Loucy (cell line): ENCODE results near the gene NDRG3.

Experiments used
- H2AFZ ChIP-seq: fragments of 200-600 bp; sonication (generic); 2 replicates; pipeline ENCODE4 v1.6.0; 2016; ENCODE audit warnings: antibody characterized with exemption, mild to moderate bottlenecking, low read length, moderate library complexity
- H3F3A ChIP-seq: fragments of 200-600 bp; 2 replicates; pipeline ENCODE4 v1.6.0; 2016; ENCODE audit warnings: antibody characterized with exemption, low read depth, mild to moderate bottlenecking
- H3K27me3 ChIP-seq: fragments of 200-600 bp; sonication (generic); 2 replicates; pipeline ENCODE4 v1.6.1; 2014; ENCODE audit warnings: low read length, mild to moderate bottlenecking; ENCODE audit not compliant: insufficient read depth, poor library complexity, severe bottlenecking
- H3K36me3 ChIP-seq: fragments of 200-600 bp; sonication (generic); 2 replicates; pipeline ENCODE4 v1.6.1; 2016; ENCODE audit warnings: low read length; ENCODE audit not compliant: insufficient read depth
- H3K4me1 ChIP-seq: fragments of 200-600 bp; sonication (generic); 2 replicates; pipeline ENCODE4 v1.5.1; 2014; ENCODE audit warnings: low read length, mild to moderate bottlenecking; ENCODE audit not compliant: insufficient read depth, poor library complexity, severe bottlenecking
- H3K4me2 ChIP-seq: fragments of 200-600 bp; sonication (generic); 2 replicates; pipeline ENCODE4 v1.6.0; 2014; ENCODE audit warnings: antibody characterized with exemption, low read length, low read depth, mild to moderate bottlenecking; ENCODE audit not compliant: poor library complexity, severe bottlenecking
- H3K4me3 ChIP-seq: fragments of 200-600 bp; sonication (generic); 2 replicates; pipeline ENCODE4 v1.5.1; 2014; ENCODE audit warnings: low read length, mild to moderate bottlenecking, mixed read lengths; ENCODE audit not compliant: poor library complexity, severe bottlenecking
- H3K79me2 ChIP-seq: fragments of 200-600 bp; sonication (generic); 2 replicates; pipeline ENCODE4 v1.6.1; 2014; ENCODE audit warnings: low read length; ENCODE audit not compliant: insufficient read depth
- H3K9ac ChIP-seq: fragments of 200-600 bp; sonication (generic); 2 replicates; pipeline ENCODE4 v1.6.0; 2014; ENCODE audit warnings: mild to moderate bottlenecking, low read depth, low read length, moderate library complexity; ENCODE audit not compliant: poor library complexity, severe bottlenecking
- H3K9me2 ChIP-seq: fragments of 200-600 bp; sonication (generic); replicated peaks from 2 replicates; pipeline ENCODE4 v1.6.1; 2016; ENCODE audit warnings: low read depth, low read length, mixed read lengths
- H3K9me3 ChIP-seq: fragments of 200-600 bp; sonication (generic); 2 replicates; pipeline ENCODE4 v1.6.1; 2014; ENCODE audit warnings: mild to moderate bottlenecking, antibody characterized with exemption, low read length, low read depth; ENCODE audit not compliant: insufficient read depth
- H4K20me1 ChIP-seq: fragments of 200-600 bp; sonication (generic); 2 replicates; pipeline ENCODE4 v1.6.0; 2014; ENCODE audit warnings: antibody characterized with exemption, low read length, mild to moderate bottlenecking; ENCODE audit not compliant: insufficient read depth, poor library complexity, severe bottlenecking
- CTCF ChIP-seq: fragments of 200-600 bp; sonication (generic); conservative IDR thresholded peaks from 2 replicates; pipeline ENCODE4 v1.5.1; 2014; ENCODE audit warnings: mild to moderate bottlenecking, antibody characterized with exemption, low read length
- EZH2phosphoT487 ChIP-seq: fragments of 200-600 bp; IDR thresholded peaks from 2 replicates; pipeline ENCODE4 v1.6.1; 2018; ENCODE audit warnings: antibody characterized with exemption, mild to moderate bottlenecking, moderate library complexity, borderline replicate concordance

The NDRG3 gene

DNA sequence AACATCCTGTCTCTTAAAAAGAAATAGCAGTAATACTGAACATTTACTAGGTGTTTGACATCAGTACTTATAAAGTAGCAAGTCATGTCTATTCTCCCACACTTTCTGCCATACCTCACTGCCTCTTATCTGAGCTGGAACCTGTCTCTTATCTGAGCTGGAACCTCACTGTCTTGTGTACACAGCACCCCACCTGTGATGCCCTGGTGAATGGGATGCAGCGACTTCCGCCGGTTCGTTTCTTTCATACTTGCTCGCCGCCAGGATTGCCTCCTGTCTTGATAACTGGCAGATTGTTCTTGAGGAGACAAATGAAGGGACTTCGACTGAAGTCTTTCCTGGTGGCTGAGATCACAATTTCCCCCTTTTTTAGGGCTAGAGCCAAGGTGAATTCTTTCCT, 24.8 kb upstream of the NDRG3 start:
- Histone ChIP-seq H3K79me2 (peaks cover 40% of the 10 kb centered on the region), H3K27me3 (no peaks in the 10 kb centered on the region), H3K4me2 (peak overlapping the region; percentile 74), H3K9ac (peak overlapping the region; percentile 53), H3F3A (no peaks in the 10 kb centered on the region), H3K4me3 (peak overlapping the region; percentile 26), H3K36me3 (no peaks in the 10 kb centered on the region), H3K9me2 (no peaks in the 10 kb centered on the region), H3K9me3 (no peaks in the 10 kb centered on the region), H4K20me1 (peaks cover 9% of the 10 kb centered on the region), H2AFZ (no peak overlapping the region), H3K4me1 (peaks cover 37% of the 10 kb centered on the region)
- TF ChIP-seq EZH2phosphoT487 (no peak), CTCF (no peak)

DNA sequence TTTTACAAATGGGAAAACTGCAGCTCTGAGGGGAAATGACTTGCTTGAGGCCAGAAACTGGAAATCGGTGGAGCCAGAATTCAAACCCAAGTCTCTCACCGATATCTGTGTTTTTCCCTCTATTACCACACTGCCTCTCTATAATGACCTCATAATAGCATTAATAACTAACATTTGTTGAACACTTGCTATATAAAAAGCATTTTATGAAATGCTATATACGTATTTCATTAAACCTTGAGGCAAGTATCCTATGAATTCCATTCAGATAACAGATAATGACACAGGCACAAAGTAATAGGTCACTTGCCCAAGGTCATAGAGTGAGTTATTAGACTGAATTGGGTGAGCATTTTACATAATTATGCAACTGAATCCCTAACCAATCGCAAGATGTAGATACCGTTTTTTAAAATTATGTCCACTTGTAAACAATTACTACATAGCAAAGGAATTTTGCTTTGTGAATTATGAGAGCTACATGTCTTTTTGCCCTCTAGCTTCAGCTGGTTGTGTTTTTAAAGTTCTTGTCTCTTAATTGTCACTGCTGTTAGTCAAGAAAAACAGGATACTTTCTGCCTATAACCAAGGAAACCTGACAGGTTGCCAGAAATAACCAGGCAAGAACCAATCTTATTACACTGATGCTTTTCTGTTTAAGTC, 23.0 kb upstream of the NDRG3 start:
- Histone ChIP-seq H3K9me3 (no peaks in the 10 kb centered on the region), H3K27me3 (no peaks in the 10 kb centered on the region), H3F3A (no peaks in the 10 kb centered on the region), H3K79me2 (peaks cover 40% of the 10 kb centered on the region), H3K4me3 (peak overlapping the region; percentile 38), H3K4me1 (peaks cover 37% of the 10 kb centered on the region), H2AFZ (no peak overlapping the region), H3K9me2 (no peaks in the 10 kb centered on the region), H4K20me1 (peaks cover 9% of the 10 kb centered on the region), H3K9ac (peak overlapping the region; percentile 53), H3K4me2 (peak overlapping the region; percentile 74), H3K36me3 (no peaks in the 10 kb centered on the region)
- no peak for TF ChIP-seq EZH2phosphoT487
- TF ChIP-seq CTCF, result no peak

- Histone ChIP-seq H3K27me3 (no peaks in the 10 kb centered on the region), H3K4me3 (no peak overlapping the region), H3K4me2 (no peak overlapping the region), H3K4me1 (no peaks in the 10 kb centered on the region), H3K9me2 (no peaks in the 10 kb centered on the region), H4K20me1 (no peaks in the 10 kb centered on the region), H2AFZ (no peak overlapping the region), H3K79me2 (no peaks in the 10 kb centered on the region), H3F3A (no peaks in the 10 kb centered on the region), H3K36me3 (no peaks in the 10 kb centered on the region; the same call in 1 of the 2 replicates), H3K9ac (no peak overlapping the region), H3K9me3 (no peaks in the 10 kb centered on the region)
- no peak for TF ChIP-seq CTCF
- TF ChIP-seq EZH2phosphoT487, result no peak
Measured at GRCh38 chr20:36761125-36761524, 15.2 kb upstream of the NDRG3 start.
